SK-N-SH treated with all-trans-retinoic acid at 6 μM for 48 hours (cell line): ENCODE data around the gene IRS2.

Experiments used
- ATAC-seq: fragments of 200-7000 bp; cut with Tn5 transposase; 3 replicates; pipeline ENCODE4 v1.9.1; 2020; ENCODE audit warnings: mild to moderate bottlenecking, moderate library complexity
- CSDC2 ChIP-seq: fragments of 250-450 bp; sonication (Bioruptor Pico); IDR thresholded peaks from 2 replicates; pipeline ENCODE4 v1.5.0; 2020; ENCODE audit warnings: mild to moderate bottlenecking, moderate library complexity
- CSRNP3 ChIP-seq: fragments of 250-450 bp; sonication (Bioruptor Pico); IDR thresholded peaks from 2 replicates; pipeline ENCODE4 v1.5.1; 2021; ENCODE audit warnings: mild to moderate bottlenecking, moderate library complexity
- ESRRG ChIP-seq: fragments of 250-450 bp; sonication (Bioruptor Pico); IDR thresholded peaks from 2 replicates; pipeline ENCODE4 v1.6.1; 2021; ENCODE audit warnings: mild to moderate bottlenecking
- GLIS3 ChIP-seq: fragments of 250-450 bp; sonication (Bioruptor Pico); IDR thresholded peaks from 2 replicates; pipeline ENCODE4 v1.5.0; 2020; ENCODE audit warnings: mild to moderate bottlenecking, moderate library complexity
- ISL1 ChIP-seq: fragments of 250-450 bp; sonication (Bioruptor Pico); IDR thresholded peaks from 2 replicates; pipeline ENCODE4 v2.1.2; 2022; ENCODE audit warnings: mild to moderate bottlenecking, moderate library complexity
- OSR1 ChIP-seq: fragments of 250-450 bp; sonication (Bioruptor Pico); IDR thresholded peaks from 2 replicates; pipeline ENCODE4 v1.8.0; 2022; ENCODE audit warnings: moderate library complexity, mild to moderate bottlenecking, inconsistent platforms
- PATZ1 ChIP-seq: fragments of 250-450 bp; sonication (Bioruptor Pico); IDR thresholded peaks from 2 replicates; pipeline ENCODE4 v1.8.0; 2020; ENCODE audit warnings: mild to moderate bottlenecking, moderate library complexity, borderline replicate concordance
- RARB ChIP-seq: fragments of 250-450 bp; sonication (Bioruptor Pico); IDR thresholded peaks from 2 replicates; pipeline ENCODE4 v1.8.0; 2021; ENCODE audit warnings: mild to moderate bottlenecking, moderate library complexity
- SNAI2 ChIP-seq: fragments of 250-450 bp; sonication (Bioruptor Pico); IDR thresholded peaks from 2 replicates; pipeline ENCODE4 v1.5.0; 2020; ENCODE audit warnings: mild to moderate bottlenecking, moderate library complexity
- TCF4 ChIP-seq: fragments of 250-450 bp; sonication (Bioruptor Pico); IDR thresholded peaks from 2 replicates; pipeline ENCODE4 v1.8.0; 2021; ENCODE audit warnings: mild to moderate bottlenecking, moderate library complexity, borderline replicate concordance
- TSHZ2 ChIP-seq: fragments of 250-450 bp; sonication (Bioruptor Pico); IDR thresholded peaks from 2 replicates; pipeline ENCODE4 v1.5.0; 2020; ENCODE audit warnings: mild to moderate bottlenecking, moderate library complexity
- ZC3H10 ChIP-seq: fragments of 250-450 bp; sonication (Bioruptor Pico); IDR thresholded peaks from 2 replicates; pipeline ENCODE4 v1.5.1; 2021; ENCODE audit warnings: mild to moderate bottlenecking, moderate library complexity
- ZFP3 ChIP-seq: fragments of 250-450 bp; sonication (Bioruptor Pico); IDR thresholded peaks from 2 replicates; pipeline ENCODE4 v1.5.0; 2020; ENCODE audit warnings: mild to moderate bottlenecking, moderate library complexity
- ZNF565 ChIP-seq: fragments of 450-650 bp; formaldehyde crosslinking; conservative IDR thresholded peaks from 2 replicates; pipeline ENCODE4 v1.5.0; 2020; ENCODE audit warnings: low read depth, mild to moderate bottlenecking, moderate library complexity
- ZNF70 ChIP-seq: fragments of 450-650 bp; formaldehyde crosslinking; IDR thresholded peaks from 2 replicates; pipeline ENCODE4 v1.5.0; 2020; ENCODE audit warnings: mild to moderate bottlenecking, moderate library complexity
- ZNF8 ChIP-seq: fragments of 450-650 bp; formaldehyde crosslinking; IDR thresholded peaks from 2 replicates; pipeline ENCODE4 v1.5.0; 2020; ENCODE audit warnings: mild to moderate bottlenecking, moderate library complexity
- TF ChIP-seq, protein P1 (sequence below): fragments of 250-450 bp; sonication (Bioruptor Pico); IDR thresholded peaks from 2 replicates; pipeline ENCODE4 v1.5.1; 2020; ENCODE audit warnings: low read depth, mild to moderate bottlenecking, moderate library complexity

The IRS2 gene

DNA sequence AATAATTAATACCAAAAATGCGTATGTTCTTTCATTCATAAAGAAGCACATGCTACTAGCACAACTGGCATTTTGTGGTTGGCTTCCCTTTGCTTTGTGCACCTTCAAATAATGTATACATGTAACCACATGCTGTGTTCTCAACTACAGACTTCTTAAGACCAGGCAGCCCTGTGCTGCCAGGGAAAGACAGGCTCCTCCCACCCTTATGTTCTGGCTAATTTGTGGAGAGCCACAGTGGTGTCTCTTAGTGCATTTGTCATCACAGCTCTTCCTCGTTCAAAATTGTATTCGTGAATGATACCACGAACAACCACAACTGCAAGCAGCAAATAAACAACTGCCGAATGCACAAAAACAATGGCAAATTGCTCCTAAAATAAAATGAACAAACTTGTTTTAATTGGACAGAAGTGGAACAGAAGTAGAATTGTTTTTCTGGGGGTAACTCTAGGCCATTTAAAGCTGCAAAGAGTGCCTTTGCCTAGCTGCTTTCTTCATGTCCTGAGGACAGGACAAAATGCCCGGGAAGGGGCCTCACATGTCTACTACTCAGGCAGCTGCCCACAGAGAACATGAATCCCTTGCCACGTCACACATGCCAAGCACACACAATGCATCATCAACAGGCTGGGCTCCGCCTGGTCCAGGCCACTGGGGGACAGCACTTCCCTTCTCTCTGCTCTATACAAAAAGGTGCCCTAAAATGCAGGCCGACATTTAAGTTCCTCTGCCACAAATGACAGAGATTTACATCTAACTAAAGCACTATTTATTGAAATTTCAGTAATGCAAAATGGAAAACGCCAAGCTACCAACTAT lies 21.7 kb downstream of the IRS2 start:
- TF ChIP-seq PATZ1 (CRISPR knock-in tag) (no peak), CSDC2 (CRISPR knock-in tag) (no peak), GLIS3 (CRISPR knock-in tag) (no peak), ZNF8 (CRISPR knock-in tag) (no peak), ZNF70 (CRISPR knock-in tag) (no peak), ZFP3 (CRISPR knock-in tag) (no peak), SNAI2 (CRISPR knock-in tag) (no peak), ESRRG (CRISPR knock-in tag) (no peak), TSHZ2 (CRISPR knock-in tag) (no peak), CSRNP3 (no peak)
- TF ChIP-seq, protein P1, sequence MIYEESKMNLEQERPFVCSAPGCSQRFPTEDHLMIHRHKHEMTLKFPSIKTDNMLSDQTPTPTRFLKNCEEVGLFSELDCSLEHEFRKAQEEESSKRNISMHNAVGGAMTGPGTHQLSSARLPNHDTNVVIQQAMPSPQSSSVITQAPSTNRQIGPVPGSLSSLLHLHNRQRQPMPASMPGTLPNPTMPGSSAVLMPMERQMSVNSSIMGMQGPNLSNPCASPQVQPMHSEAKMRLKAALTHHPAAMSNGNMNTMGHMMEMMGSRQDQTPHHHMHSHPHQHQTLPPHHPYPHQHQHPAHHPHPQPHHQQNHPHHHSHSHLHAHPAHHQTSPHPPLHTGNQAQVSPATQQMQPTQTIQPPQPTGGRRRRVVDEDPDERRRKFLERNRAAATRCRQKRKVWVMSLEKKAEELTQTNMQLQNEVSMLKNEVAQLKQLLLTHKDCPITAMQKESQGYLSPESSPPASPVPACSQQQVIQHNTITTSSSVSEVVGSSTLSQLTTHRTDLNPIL (CRISPR knock-in tag), result no peak
- TF ChIP-seq, all 23 proteins: peak for 0

DNA sequence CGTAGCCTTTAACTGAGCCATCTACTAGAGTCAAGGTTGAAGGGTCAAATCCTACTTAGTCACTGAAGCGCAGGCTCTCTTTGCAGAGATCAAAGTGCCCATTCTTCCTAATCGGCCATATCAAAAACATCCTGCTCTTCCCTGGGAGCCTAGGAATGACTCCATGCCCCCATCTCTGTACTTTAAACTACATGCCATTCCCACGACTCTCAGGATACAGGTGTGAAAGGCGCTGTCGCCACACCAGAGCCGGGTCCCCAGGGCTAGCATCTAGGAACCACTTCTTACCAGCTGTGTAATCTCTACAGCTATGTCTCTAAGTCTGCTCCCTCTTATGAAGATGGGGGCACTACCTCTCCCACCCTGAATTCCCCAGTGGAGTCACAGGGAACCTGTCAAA lies 22.3 kb downstream of the IRS2 start:
- no peak for ATAC-seq
- no peak for TF ChIP-seq TSHZ2 (CRISPR knock-in tag)
- TF ChIP-seq ESRRG (CRISPR knock-in tag), result no peak
- no peak for TF ChIP-seq ISL1 (CRISPR knock-in tag)
- no peak for TF ChIP-seq RARB
- TF ChIP-seq ZNF565 (CRISPR knock-in tag), result no peak
- no peak for TF ChIP-seq SNAI2 (CRISPR knock-in tag)
- TF ChIP-seq OSR1 (CRISPR knock-in tag), result no peak
- TF ChIP-seq TCF4 (CRISPR knock-in tag), result no peak
- TF ChIP-seq ZNF70 (CRISPR knock-in tag), result no peak
- TF ChIP-seq ZC3H10 (CRISPR knock-in tag), result no peak
- TF ChIP-seq, protein P1 (CRISPR knock-in tag), result no peak

More for the DNA sequence above, 21.7 kb downstream of the IRS2 start:
- peak; percentile 64 for ATAC-seq
